Erythroblast (primary cell): Measurements from ENCODE around the gene CYSLTR2.

Experiments
- GATA1 ChIP-seq: IDR thresholded peaks from 2 replicates; pipeline ENCODE4 v1.6.1; 2011; ENCODE audit warnings: low read depth, mild to moderate bottlenecking, control low read depth, low read length, moderate library complexity
- POLR2A ChIP-seq: IDR thresholded peaks from 2 replicates; pipeline ENCODE4 v1.6.1; 2011; ENCODE audit warnings: mild to moderate bottlenecking, low read length

GRCh38 chr13:48715977-48716376, 62.2 kb downstream of the CYSLTR2 start:
- TF ChIP-seq POLR2A = no peak
- TF ChIP-seq GATA1 = no peak
